ENCODE data around the gene CUL4A.

GRCh38 chr13:113219256-113219940 is 10.0 kb downstream of the CUL4A start:
- no peak for TF ChIP-seq CTCF (IDR thresholded peaks at IDR 0.05)
- TF ChIP-seq POLR2A (IDR thresholded peaks at IDR 0.05), result no peak
- TF ChIP-seq POLR2AphosphoS5 (IDR thresholded peaks at IDR 0.05), result no peak
